ENCODE data around the gene IP6K1. TPM values are rescaled to one million over a fixed set of nuclear protein-coding genes. Genes with fewer than 3 reads are reported as not detected.
A peak's percentile ranks its signal among the peaks of the same experiment; 100 is the strongest.

The IP6K1 gene
- total RNA-seq, 1 experiment from 2014 or later, result 30.6 TPM

DNA sequence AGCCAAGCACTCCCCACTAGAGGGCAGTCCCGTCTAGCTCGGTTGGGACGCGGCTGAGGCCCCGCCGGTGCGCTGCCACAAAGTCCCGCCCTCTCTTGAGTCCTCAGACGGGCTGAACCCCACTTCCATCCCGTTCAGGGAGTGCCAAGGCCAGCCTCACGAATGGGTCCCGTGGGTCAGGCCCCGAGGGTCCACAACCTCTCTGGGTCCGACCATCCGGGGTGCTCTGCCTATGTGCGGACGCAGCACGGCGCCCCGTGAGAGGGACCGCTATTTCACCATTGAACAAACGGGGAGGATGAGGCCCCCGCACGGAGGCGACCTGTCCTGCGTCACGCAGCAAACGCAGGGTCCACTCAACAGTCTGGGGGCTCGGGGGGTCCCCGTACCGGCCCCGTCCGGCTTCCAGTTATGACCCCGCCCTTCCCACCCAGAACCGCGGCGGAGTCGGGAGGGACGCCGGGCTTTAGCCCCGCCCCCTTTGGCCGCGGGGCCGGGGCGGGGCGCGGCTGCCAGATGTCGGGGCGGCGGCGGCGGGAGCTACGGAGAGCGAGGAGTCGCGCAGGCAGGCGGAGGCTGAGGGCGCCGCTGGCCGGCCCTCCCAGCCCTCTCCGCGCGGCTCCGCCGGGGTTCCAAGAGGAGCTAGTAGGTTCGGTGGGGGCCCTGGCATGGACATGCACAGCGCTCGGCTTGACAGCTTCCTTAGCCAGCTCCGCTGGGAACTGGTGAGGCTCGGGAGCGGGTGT, 16.6 kb upstream of the IP6K1 start, which contains the start of gene INKA1:
Gene INKA1, plus strand, starts transcription at position 543 of the 746 bp plus-strand sequence. Its CDS starts 132 bp downstream, at position 675.
- peak within 1 kb of the TSS; percentile 87 for H2AFZ ChIP-seq (ENCODE audit: low read depth, low read length, poor library complexity, severe bottlenecking)
- H3K36me3 ChIP-seq (ENCODE audit: control insufficient read depth in 1 of 2, insufficient read depth in 2 of 2, low read length in 2 of 2), result no peaks in the 10 kb centered on the region
- ChIA-PET CTCF (interaction anchor here (0.6 to 3.0 kb wide), 23 partner anchors 10 to 263 kb away, joined by 3 to 34 read pairs (median 5); partner anchors contain the start of genes AMIGO3, GMPPB, IP6K1 and MON1A), RAD21 (ENCODE audit: low non-redundant PET in 1 of 2, low total read pairs in 2 of 2, uncharacterized antibody in 2 of 2, unreplicated experiment in 2 of 2) (interaction anchor here (0.7 to 2.0 kb wide), 5 partner anchors 33 to 103 kb away, joined by 3 to 9 read pairs (median 5); no protein-coding TSS in a partner anchor), POLR2A (interaction anchor here (0.6 to 1.6 kb wide), 8 partner anchors 14 to 103 kb away, joined by 3 to 5 read pairs (median 4); partner anchors contain the start of genes IP6K1 and MST1R)
- no peaks in the 10 kb centered on the region for H3K79me2 ChIP-seq (ENCODE audit: insufficient read depth, low read length)
- DNase-seq (ENCODE audit: low read depth, low spot score) (peak; percentile 71), ATAC-seq (peak; percentile 85)
- H3K9me3 ChIP-seq (ENCODE audit: control insufficient read depth in 1 of 2, insufficient read depth in 1 of 2, low read depth in 1 of 2, low read length in 2 of 2), result no peaks in the 10 kb centered on the region
- peak within 1 kb of the TSS; percentile 100 for H3K4me2 ChIP-seq (ENCODE audit: low read length)
- no peaks in the 10 kb centered on the region for H3K9me2 ChIP-seq (ENCODE audit: insufficient read depth)
- H3K27me3 ChIP-seq (ENCODE audit: insufficient read depth, low read length), result no peaks in the 10 kb centered on the region
- H3K27ac ChIP-seq (ENCODE audit: low read depth, low read length), result peak within 1 kb of the TSS; percentile 65
- H4K20me1 ChIP-seq (ENCODE audit: insufficient read depth), result no peaks in the 10 kb centered on the region
- peak within 1 kb of the TSS; percentile 50 to 76 for H3K4me3 ChIP-seq (replicated peaks in 1 of 2; ENCODE audit: low read depth in 1 of 2, low read length in 2 of 2)
- intact Hi-C loops (cut with micrococcal nuclease), result loop anchor here (1.0 kb wide), 2 partner anchors 36 to 103 kb away; no protein-coding TSS in a partner anchor
- TF ChIP-seq, protein P1, sequence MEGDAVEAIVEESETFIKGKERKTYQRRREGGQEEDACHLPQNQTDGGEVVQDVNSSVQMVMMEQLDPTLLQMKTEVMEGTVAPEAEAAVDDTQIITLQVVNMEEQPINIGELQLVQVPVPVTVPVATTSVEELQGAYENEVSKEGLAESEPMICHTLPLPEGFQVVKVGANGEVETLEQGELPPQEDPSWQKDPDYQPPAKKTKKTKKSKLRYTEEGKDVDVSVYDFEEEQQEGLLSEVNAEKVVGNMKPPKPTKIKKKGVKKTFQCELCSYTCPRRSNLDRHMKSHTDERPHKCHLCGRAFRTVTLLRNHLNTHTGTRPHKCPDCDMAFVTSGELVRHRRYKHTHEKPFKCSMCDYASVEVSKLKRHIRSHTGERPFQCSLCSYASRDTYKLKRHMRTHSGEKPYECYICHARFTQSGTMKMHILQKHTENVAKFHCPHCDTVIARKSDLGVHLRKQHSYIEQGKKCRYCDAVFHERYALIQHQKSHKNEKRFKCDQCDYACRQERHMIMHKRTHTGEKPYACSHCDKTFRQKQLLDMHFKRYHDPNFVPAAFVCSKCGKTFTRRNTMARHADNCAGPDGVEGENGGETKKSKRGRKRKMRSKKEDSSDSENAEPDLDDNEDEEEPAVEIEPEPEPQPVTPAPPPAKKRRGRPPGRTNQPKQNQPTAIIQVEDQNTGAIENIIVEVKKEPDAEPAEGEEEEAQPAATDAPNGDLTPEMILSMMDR (IDR thresholded peaks at IDR 0.05 in 2 of 3, conservative IDR thresholded peaks at IDR 0.05 in 1 of 3; ENCODE audit: borderline replicate concordance in 1 of 3, insufficient read depth in 1 of 3, low read depth in 2 of 3, low read length in 2 of 3), result peak; percentile 84 to 94 (median 89); a peak in 5 of 6 replicates
- no peak for TF ChIP-seq CEBPB (IDR thresholded peaks at IDR 0.05; ENCODE audit: low read depth)
- TF ChIP-seq EGR1 (IDR thresholded peaks at IDR 0.05; ENCODE audit: low read depth), result no peak
- TF ChIP-seq SRF (IDR thresholded peaks at IDR 0.05; ENCODE audit: low read depth), result no peak
- peak; percentile 41 for TF ChIP-seq POLR2AphosphoS5 (IDR thresholded peaks at IDR 0.05; ENCODE audit: low read depth, low read length)
- TF ChIP-seq POLR2A (IDR thresholded peaks at IDR 0.05; ENCODE audit: borderline replicate concordance, extremely low read depth, insufficient read depth, insufficient read length), result peak; percentile 62
- TF ChIP-seq, protein P2, sequence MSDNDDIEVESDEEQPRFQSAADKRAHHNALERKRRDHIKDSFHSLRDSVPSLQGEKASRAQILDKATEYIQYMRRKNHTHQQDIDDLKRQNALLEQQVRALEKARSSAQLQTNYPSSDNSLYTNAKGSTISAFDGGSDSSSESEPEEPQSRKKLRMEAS (IDR thresholded peaks at IDR 0.05), result peak; percentile 67; the same call in 1 of the 2 replicates
- TF ChIP-seq, protein P3, sequence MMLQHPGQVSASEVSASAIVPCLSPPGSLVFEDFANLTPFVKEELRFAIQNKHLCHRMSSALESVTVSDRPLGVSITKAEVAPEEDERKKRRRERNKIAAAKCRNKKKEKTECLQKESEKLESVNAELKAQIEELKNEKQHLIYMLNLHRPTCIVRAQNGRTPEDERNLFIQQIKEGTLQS (IDR thresholded peaks at IDR 0.05), result no peak
- peak; percentile 92 for TF ChIP-seq RAD21 (IDR thresholded peaks at IDR 0.05; ENCODE audit: low read depth)
- H3K9ac ChIP-seq (ENCODE audit: low read length), result peak within 1 kb of the TSS; percentile 73
- no TSS peak for BruUV-seq (replicated peaks)
- H3K4me1 ChIP-seq (ENCODE audit: control insufficient read depth in 1 of 2, insufficient read depth in 2 of 2, low read length in 2 of 2), result peaks cover 5 to 33% of the 10 kb centered on the region in 2 experiments; a peak in 3 of 4 replicates
